Posterior cingulate gyrus (tissue), 11 donors: Measurements from ENCODE around the gene CR1L.
"Not testable (repeated sequence)": the region's sequence is repeated elsewhere in the genome, so short reads cannot be mapped to it uniquely, and the experiment has no call there.

Experiments used
- DNase-seq, 10 donors: peaks; one replicate each; pipeline versions ENCODE4 v3.0.0 to v3.0.0-alpha.2; 2020 to 2021; ENCODE audit warnings: mixed read lengths in 3 of 10
- intact Hi-C: fragments of 100-400 bp; cut with DNase I; formaldehyde crosslinking; loops from one replicate; pipeline ENCODE4 v1.15.1; 2023

CR1L gene

DNA sequence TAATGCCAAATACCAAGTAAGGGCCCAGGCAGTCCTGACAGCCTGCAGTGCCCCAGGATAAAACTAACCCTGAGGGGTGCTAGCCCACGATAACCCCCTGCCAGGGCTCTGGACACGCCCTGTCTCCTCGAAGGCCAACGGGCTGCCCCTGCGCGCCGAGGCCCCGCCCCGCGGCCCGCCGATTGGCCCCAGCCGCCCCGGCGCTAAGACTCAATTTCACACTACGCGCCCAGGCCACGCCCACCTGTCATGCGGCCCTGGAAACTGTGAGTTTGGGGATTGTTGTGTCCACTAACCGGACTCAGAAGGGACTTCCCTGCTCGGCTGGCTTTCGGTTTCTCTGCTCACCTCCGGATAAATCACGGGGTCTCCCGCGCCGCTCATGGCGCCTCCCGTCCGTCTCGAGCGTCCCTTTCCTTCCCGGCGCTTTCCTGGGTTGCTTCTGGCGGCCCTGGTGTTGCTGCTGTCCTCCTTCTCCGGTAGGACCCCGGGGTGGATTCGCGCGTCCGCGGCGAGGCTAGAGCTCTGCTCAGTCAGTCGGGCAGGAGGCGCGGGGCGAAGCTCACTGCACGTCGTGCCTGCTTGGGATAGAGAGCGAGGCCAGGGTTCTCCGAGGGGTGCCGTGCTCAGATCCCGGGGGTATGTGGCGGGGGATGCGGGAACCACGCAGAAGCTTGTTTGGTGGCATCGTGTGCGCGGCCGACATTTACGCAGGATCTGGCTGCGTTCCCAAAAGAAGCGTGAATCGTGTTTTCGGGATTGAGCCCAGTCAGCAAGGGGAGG lies at the start of gene CR1L:
CR1L (plus strand) TSS at position 282 of the 783 bp plus-strand sequence; CDS start at position 383, 101 bp downstream.
- peak; percentile 45 to 96 (median 70) for DNase-seq
- intact Hi-C loops, result no loop called here

DNA sequence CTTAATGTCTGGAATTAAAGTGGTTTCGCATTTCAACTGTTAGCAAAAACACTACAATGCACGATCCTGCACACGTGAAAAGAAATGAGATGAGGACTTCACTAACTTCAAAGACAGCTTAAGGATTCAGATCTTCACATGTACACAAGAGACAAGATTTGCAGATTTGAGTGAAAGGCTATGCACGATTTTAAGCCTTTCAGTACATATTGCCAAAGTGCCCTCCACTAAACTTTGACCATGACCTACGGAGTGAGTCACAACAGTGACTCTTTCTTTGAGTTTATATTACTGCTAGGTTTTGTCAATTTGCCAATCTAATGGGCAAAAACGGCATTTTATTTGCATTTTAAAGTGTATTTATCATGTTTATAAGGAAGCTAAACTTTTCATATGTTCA lies 41.2 kb upstream of the CR1L start:
- intact Hi-C loops, result no loop called here
- no peak for DNase-seq

DNA sequence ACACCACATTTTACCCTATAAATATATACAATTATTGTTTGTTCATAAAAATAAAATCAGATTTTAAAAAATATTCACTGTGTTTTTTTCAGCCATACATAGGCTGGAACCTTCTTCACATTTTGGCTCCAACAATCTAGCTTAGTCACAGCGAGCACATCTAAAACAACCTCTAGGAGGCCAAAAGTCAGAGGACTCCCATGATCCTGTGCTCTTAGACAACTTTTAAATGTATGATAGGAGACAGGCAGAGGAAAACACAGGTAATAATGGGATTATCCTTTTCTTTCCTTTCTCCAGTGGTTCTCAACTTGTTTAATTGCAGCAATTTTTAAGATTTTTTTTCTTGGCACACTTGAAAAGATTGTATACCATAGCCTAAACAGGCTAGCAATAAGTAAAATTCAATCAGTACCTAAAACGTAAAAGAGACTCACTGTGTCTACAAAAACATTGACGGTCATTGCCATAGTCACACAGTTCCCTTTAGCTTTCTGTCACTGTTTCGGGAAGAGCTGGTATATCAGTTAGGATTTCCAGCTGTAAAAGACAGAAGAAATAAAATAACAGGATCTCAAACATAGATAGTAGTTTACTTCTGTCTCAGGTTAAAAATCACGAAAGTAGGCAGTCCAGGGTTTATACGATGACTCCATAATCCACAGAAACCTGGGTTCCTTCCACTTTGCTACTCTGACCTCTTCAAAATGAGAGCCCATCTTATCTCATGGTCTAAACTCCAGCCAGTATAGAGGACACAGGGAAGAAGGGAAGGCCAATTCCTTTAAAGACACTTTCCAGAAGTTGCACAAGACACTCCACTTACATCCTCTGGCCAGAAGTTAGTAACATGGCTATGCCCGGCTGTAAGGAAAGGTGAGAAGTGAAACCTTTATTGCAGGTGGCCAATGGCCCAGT lies 39.2 kb upstream of the CR1L start:
- no peak for DNase-seq
- intact Hi-C loops, result no loop called here

DNA sequence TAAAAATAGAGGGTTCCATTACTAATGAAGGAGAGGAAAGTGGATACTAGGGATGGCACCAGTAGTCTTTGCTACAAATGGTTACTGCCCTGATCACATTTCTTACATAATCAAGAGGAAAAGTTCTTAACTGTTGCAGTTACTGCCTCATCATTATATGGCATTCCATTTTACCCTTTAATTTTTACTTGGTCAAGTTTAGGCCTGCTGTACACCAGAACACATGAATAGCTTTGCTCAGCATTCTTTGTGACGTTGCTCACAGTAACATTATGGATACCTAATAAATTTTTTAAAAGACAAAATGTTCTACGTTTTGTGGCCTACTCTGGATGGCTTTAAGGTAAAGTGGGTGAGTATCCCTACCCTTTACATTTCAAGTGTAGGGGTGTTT lies 38.6 kb upstream of the CR1L start:
- no peak for DNase-seq
- intact Hi-C loops, result no loop called here

DNA sequence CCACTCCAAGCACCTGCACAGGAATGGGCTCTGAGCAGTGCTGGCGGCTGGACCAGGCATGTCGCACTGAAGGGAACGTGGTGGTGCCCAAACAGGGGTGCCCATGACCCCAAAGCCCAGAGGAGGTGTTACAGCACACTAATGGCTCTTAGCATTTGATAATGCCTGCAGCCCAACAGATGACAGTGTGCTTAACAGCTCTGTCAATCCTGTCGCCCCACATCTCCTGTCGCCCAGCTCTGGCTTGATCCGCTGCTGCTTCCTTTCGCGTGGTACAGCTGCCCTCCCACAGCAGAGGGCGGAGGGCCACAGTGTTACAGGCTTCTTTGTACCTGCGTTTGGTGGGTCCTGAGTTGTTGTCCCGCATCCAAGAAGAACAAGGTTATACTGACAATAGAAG lies 32.2 kb upstream of the CR1L start:
- intact Hi-C loops, result no loop called here
- DNase-seq, result no peak

DNA sequence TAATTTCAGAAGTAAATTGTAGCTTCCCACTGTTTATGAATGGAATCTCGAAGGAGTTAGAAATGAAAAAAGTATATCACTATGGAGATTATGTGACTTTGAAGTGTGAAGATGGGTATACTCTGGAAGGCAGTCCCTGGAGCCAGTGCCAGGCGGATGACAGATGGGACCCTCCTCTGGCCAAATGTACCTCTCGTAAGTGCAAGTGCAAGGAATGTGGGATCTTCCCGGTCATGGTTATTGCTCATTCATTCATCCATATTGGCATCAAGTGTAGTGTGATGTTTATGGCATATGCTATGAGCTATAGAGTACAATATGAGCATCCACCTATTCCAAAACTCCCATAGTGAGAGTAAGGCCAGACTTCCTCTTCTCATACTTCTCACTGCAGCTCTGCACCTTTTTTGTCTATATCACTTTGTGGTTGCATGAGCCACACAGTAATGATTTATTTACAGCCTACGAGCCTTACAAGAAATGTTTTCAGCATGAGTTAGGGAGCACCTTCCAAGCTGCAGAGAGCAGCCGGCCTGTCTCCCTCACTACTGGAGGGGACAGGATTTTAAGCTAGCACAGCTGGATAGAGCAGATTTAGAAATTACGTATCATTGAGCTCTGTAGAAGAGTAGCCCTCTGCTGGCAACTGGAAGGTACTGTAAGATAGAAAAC lies 24.9 kb upstream of the CR1L start:
- peak in 1 of 10 donors; percentile 33 for DNase-seq
- intact Hi-C loops, result no loop called here

DNA sequence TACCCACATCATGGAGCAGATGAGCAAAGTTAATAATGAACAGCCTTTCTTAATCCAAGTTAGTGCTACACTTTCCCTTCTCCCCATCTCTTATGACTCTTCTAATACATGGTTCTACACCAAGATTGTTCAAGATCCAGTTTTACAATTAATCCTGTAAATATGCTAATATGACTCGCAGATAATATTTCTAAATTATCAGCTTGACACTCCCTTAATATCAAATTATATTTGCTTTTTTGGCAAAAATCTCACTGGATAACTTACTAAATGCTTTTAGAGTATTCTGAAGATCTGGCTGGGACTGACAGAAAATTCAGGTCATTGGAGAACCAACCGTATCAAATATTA lies 24.4 kb upstream of the CR1L start:
- intact Hi-C loops, result no loop called here

DNA sequence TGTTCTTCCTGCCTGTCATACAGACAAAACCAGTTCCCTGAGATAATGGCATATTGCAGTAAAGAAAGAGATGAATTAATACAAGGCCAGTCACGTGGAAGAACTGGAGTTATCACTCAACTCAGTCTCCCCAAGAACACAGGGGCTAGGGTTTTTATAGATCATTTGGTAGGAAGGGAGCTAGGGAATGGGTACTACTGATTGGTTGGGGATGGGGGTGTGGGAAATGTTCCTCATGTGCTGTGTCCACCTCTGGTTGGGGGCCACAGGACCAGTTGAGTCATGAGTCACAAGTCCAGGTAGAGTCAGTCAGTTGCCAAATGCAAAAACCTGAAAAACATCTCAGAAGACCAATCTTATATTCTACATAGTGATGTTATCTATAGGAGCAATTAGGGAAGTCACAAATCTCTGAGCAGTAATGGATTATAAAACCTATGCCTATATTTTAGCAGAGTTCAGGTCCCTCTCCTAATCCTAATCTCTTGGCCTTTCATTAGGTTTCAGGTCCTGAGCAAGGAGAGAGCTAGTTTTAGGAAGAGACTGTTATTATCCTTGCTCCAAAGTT lies 19.3 kb upstream of the CR1L start:
- intact Hi-C loops, result not testable (repeated sequence)

More for the DNA sequence above, 24.4 kb upstream of the CR1L start:
- DNase-seq, result no peak

DNA sequence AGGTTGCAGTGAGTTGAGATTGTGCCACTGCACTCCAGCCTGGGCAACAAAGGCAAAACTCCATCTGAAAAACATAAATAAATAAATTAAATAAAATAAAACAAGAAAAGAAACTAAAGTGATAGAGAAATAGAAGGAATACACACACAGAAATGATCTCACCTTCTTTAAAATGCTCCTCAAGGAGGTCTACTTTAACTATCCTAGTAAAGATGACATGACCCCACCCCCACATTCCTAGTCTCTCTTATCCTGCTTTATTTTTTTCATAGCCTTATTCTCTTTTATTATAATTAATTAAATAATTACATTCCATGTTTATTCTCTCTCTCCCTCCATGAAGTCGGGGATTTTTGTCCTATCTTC lies 18.0 kb upstream of the CR1L start:
- intact Hi-C loops, result no loop called here
- no peak for DNase-seq

More for the DNA sequence above, 19.3 kb upstream of the CR1L start:
- DNase-seq, result not testable (repeated sequence)

DNA sequence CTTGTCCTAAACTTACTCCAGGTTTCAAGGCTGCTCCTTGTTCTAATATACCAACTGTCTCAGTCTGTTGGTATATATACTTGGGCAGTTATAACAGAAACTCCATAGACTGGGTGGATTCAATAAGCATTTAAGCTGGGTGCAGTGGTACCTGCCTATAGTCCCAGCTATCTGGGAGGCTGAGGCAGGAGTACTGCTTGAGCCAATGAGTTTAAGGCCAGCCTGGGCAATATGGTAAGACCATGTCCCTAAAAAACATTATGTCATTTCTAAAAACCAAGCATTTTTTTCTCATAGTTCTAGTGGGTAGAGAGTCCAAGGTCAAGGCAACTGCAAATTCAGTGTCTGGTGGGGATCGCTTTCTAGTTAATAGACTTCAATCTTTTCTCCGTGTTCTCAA lies 17.4 kb upstream of the CR1L start:
- intact Hi-C loops, result no loop called here
- no peak for DNase-seq

DNA sequence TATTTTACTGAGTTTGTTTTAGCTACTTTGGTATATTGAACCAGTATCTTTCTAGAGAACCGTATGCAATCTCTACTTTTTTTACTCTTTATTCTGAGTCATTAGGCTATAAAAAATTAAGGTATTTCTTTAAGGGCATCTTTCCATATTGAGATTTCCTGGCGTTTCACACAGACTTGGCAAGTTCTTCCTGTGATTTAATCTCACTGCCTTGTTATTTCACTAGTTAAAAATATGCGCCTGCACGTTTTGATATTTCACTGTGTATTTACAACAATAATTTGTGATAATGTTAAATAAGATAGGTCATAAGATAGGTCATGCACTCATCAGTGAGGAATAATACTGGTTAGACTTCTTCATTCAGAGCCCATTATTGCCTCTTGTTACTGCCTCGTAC lies 16.2 kb upstream of the CR1L start:
- intact Hi-C loops, result no loop called here
- DNase-seq, result no peak

DNA sequence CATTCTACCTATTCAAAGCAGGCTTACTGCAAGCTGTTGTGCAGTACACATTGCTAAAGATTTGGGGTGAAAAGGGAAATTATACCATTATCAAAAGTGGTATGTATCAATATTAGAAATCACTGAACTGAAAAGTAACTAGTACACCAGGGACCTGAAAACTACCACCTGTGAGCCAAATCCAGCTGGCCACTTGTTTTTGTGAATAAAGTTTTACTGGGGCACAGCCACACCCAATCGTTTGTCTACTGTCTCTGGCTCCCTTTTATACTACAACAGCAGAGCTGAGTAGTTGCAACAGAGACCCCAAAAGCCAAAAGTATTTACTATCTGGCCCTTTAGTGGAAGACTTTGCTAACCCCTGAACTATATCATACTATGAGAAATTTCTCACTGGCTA lies 13.8 kb upstream of the CR1L start:
- DNase-seq, result no peak
- intact Hi-C loops, result no loop called here

DNA sequence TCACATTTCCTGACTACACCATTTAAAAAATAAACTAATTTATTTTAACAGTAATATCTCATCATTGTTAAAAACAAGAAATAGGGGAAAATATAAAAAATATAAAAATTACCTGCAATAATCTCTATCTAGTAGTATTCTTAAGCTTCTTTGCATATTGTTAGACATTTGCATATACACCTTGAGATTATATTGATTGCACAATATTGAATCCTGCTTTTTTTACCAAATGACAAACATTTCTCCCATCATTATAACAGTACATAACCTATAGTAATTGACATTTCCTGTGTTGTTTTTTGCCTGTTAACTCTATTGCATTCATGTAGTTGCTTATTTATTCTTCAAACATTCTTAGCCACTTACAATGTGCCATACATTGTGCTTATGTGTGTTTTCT lies 11.7 kb upstream of the CR1L start:
- no peak for DNase-seq
- intact Hi-C loops, result no loop called here

DNA sequence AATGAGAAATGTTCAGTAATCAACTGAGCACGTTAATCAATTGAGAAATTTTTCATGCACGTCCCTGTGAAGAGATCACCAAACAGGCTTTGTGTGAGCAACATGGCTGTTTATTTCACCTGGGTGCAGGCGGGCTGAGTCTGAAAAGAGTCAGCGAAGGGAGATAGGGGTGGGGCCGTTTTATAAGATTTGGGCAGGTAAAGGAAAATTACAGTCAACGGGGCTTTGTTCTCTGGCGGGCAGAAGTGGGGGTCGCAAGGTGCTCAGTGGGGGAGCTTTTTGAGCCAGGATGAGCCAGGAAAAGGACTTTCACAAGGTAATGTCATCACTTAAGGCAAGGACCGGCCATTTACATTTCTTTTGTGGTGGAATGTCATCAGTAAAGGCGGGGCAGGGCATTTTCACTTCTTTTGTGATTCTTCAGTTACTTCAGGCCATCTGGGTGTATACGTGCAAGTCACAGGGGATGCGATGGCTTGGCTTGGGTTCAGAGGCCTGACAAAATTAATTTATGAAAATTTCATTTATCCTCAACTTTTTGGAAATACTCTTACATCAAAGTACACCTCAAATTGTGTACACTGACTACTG lies 11.1 kb upstream of the CR1L start:
- not testable (repeated sequence) for DNase-seq

DNA sequence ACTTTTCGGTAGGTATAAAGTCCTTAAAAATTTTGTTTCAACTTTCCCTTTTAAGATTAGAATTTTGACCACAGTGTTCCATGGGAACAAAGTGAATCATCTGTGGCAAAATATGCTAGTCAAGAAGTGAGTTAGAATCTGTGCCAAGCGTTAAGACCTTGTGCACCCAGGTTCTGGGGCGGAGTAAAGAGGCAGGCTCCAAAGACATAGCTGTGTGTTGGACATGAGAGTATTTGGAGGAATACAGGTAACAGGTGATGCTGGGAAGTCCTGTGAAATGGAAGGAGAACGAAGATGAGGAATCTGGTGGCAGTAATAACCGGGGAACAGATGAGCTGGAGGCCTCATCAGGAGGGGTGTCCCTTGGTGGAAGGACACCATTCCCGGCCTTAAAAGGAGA lies 10.6 kb upstream of the CR1L start:
- intact Hi-C loops, result not testable (repeated sequence)

More for the DNA sequence above, 11.1 kb upstream of the CR1L start:
- intact Hi-C loops, result not testable (repeated sequence)

DNA sequence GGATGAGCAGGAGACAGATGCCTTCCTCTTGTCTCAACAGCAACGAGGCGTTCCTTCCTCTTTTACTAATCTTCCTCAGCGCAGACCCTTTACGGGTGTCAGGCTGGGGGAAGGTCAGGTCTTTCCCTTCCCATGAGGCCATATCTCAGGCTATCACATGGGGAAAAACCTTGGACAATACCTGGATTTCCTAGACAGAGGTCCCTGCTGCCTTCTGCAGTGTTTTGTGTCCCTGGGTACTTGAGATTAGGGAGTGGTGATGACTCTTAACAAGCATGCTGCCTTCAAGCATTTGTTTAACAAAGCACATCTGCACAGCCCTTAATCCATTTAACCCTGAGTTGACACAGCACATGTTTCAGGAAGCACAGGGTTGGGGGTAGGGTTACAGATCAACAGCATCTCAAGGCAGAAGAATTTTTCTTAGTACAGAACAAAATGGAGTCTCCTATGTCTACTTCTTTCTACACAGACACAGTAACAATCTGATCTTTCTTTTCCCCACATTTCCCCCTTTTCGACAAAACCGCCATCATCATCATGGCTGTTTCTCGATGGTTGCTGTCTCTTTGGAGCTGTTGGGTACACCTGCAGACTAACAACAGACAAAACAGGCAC lies 9.3 kb upstream of the CR1L start:
- intact Hi-C loops, DNase-seq: not testable (repeated sequence)

More for the DNA sequence above, 10.6 kb upstream of the CR1L start:
- not testable (repeated sequence) for DNase-seq

DNA sequence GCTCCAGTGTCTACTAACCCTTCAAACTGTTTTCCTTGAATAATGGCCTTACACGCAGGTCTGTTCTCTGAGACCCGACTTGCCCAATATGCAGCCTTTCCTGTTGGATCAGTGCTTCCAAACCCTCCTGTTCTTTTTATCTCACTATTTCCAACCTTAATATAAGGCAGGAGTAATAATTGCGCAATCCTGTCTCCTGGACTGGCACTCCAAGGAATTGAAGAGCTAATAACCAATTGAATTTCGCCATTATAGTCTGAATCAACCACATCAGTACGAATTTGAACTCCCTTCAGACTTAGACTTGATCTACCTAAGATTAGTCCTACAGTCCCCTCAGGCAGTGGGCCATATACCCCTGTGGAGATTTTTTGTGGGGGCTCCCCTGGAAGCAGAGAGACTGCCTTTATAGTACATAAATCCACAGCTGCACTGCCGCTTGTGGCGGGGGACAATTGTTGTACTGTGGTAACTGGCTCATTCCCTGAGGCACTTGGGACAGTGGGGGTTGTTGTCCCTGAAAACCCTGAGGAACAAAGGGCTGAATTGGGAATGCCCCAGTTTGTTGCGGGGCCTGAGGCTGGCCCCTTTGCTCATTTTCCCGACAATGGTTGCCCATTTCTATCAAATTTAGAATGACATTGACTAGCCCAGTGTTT lies 6.3 kb upstream of the CR1L start:
- intact Hi-C loops, result not testable (repeated sequence)
- peak in 5 of 10 donors; percentile 26 to 90 (median 43) for DNase-seq

DNA sequence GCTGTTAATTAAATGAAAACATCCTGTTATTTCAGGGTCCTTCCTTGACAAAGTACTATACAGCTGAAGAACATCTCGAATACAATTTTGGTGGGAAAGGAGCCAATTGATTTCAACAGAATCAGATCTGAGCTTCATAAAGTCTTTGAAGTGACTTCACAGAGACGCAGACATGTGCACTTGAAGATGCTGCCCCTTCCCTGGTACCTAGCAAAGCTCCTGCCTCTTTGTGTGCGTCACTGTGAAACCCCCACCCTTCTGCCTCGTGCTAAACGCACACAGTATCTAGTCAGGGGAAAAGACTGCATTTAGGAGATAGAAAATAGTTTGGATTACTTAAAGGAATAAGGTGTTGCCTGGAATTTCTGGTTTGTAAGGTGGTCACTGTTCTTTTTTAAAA lies 5.6 kb upstream of the CR1L start:
- DNase-seq, intact Hi-C loops: not testable (repeated sequence)

DNA sequence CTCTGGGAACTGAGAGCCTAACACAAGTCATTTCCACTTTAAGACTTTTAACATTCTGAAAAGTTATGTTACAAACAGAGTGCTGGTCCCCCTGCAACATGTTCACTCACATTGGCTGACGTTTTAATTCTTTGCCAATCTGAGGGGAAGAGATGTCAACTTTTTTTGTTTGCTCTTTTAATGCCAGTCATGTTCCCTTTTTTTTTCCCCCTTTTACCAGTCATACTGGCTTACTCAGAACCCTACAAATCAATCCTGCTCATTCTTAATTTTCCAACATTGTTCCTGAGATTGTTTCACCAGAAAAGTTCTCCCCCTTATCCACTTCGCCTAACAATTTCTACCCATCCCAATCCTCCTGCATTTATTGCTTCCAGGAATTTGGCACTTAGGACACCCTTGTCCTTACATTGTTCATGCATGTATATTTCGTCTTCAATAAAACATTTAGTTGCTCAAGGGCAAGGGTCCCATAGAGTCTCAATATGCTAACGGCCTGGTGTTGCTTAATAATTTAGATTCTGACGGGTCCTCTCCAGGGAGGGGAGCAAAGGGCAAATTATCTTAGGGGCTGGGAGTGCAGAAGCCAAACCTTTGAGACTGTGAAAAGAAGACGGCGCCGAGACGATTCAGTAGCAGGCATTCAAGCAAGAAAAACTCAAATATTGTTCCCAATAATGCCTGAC lies 624 bp upstream of the CR1L start:
- intact Hi-C loops, result no loop called here
- DNase-seq, result no peak
